Lower leg skin (tissue), 4 donors: ENCODE data around the gene SCTR. TPM values are rescaled to one million over a fixed set of nuclear protein-coding genes. Genes with fewer than 3 reads are reported as not detected.

ENCODE experiments used
- DNase-seq, 2 donors: peaks; one replicate each; pipeline ENCODE4 v3.0.0-alpha.2; 2019; ENCODE audit warnings: low spot score in 2 of 2
- H3K4me3 ChIP-seq: fragments of 200-600 bp; sonication (generic); 2 replicates; pipeline ENCODE4 v1.5.1; 2017; ENCODE audit warnings: mild to moderate bottlenecking, low read depth; ENCODE audit not compliant: poor library complexity, severe bottlenecking
- POLR2A ChIP-seq, 2 donors: fragments of 450-650 bp; IDR thresholded peaks; one replicate each; pipeline ENCODE4 v1.6.1; 2016 to 2017; ENCODE audit warnings: antibody characterized with exemption in 2 of 2, mild to moderate bottlenecking in 1 of 2, moderate library complexity in 1 of 2
- WGBS, 2 donors: methylation state at CpG; one replicate each; pipeline ENCODE4 v1.1.5; 2018; 5-methylcytosine and 5-hydroxymethylcytosine counted together
- intact Hi-C: fragments of 100-400 bp; cut with DNase I; formaldehyde crosslinking; loops from one replicate; pipeline ENCODE4 v1.15.0; 2023; ENCODE audit warnings: low total_unique reads
- total RNA-seq, 4 donors: library from RNA; depleted of rRNA; stranded (reverse); fragments of >200 nt; gene quantifications; one replicate each; pipeline ENCODE4 v1.1.0, GENCODE V29; 2016
- TF ChIP-seq, protein P1 (sequence below), 3 donors: fragments of 450-650 bp; IDR thresholded peaks; one replicate each; pipeline ENCODE4 v1.5.1; 2016; ENCODE audit warnings: antibody characterized with exemption in 3 of 3, mild to moderate bottlenecking in 3 of 3, moderate library complexity in 2 of 3

SCTR gene
- total RNA-seq, 4 donors from 2014 or later: not detected

DNA sequence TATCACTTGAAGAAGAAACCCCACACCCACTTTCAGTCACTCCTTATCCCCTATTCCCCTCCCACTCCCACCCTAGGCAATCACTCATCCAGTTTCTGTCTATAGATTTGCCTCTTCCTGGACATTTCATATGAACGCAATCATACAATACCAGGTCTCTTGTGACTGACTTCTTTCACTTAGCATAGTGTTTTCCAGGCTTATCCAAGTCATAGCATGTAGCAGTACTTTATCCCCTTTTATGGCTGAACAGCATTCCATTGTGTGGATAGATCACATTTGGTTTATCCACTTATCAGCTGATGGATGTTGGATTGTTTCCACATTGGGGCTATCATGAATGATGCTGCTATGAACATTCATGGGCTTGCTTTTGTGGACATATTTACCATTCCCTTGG, 26.6 kb upstream of the SCTR start:
- DNase-seq: no peak
- no peak overlapping the region for H3K4me3 ChIP-seq
- intact Hi-C loops: no loop called here
- no peak for TF ChIP-seq POLR2A (IDR thresholded peaks at IDR 0.05)
- TF ChIP-seq, protein P1, sequence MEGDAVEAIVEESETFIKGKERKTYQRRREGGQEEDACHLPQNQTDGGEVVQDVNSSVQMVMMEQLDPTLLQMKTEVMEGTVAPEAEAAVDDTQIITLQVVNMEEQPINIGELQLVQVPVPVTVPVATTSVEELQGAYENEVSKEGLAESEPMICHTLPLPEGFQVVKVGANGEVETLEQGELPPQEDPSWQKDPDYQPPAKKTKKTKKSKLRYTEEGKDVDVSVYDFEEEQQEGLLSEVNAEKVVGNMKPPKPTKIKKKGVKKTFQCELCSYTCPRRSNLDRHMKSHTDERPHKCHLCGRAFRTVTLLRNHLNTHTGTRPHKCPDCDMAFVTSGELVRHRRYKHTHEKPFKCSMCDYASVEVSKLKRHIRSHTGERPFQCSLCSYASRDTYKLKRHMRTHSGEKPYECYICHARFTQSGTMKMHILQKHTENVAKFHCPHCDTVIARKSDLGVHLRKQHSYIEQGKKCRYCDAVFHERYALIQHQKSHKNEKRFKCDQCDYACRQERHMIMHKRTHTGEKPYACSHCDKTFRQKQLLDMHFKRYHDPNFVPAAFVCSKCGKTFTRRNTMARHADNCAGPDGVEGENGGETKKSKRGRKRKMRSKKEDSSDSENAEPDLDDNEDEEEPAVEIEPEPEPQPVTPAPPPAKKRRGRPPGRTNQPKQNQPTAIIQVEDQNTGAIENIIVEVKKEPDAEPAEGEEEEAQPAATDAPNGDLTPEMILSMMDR (IDR thresholded peaks at IDR 0.05): no peak
- WGBS, 2 donors: 96 to 100% methylated on average over 1 of the region's 1 CpG

DNA sequence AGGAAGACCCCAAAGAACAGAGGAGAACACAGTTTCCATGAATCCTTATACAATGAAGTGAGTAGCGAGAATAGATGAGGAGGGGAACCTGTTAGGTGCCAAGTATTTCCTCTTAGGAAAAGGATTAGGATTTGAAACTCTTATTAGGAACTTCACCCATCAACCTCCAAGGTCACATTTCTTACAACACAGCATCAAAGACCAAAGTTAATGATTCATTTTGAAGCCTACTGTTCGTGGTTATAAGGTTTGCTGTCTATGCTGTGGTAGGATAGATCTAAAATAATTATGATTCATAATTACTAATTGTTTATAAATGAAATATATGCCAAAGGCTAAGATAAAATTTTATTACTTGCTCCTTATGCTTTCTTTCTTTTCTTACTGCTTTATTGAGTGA, 26.1 kb upstream of the SCTR start:
- intact Hi-C loops: no loop called here
- TF ChIP-seq, protein P1 (IDR thresholded peaks at IDR 0.05): no peak
- TF ChIP-seq POLR2A (IDR thresholded peaks at IDR 0.05): no peak
- H3K4me3 ChIP-seq: no peak overlapping the region
- WGBS, 2 donors: 72 to 73% methylated on average over 2 of the region's 2 CpGs
- DNase-seq: no peak

DNA sequence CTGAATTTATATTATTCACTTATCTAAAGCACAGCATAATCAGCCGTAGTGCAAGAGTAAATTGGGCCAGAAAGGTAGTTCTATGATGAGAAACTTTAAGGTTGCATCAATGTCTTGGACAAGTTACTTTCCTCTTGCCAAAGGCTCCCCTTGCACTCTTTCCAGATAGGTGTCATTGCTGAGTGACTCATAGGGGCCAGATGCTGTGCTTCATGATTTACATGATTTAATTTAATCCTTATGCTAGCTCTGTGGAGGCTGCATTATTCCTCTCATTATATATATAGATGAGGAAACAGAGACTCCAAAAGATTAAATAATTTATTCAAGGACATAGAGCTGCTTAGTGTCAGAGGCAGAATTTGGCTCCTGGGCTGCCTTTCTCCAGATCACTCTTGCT, 25.0 kb upstream of the SCTR start:
- no peak for DNase-seq
- no peak for TF ChIP-seq POLR2A (IDR thresholded peaks at IDR 0.05)
- TF ChIP-seq, protein P1 (IDR thresholded peaks at IDR 0.05): no peak
- intact Hi-C loops: no loop called here
- no peak overlapping the region for H3K4me3 ChIP-seq
- WGBS, 2 donors: 49 to 63% methylated on average over 1 of the region's 1 CpG

GRCh38 chr2:119548516-119549120, 24.3 kb upstream of the SCTR start:
- H3K4me3 ChIP-seq: no peak overlapping the region
- intact Hi-C loops: no loop called here
- DNase-seq: no peak
- WGBS, 2 donors: 60 to 67% methylated on average over 2 of the region's 2 CpGs
- no peak for TF ChIP-seq POLR2A (IDR thresholded peaks at IDR 0.05)
- TF ChIP-seq, protein P1 (IDR thresholded peaks at IDR 0.05): no peak

GRCh38 chr2:119546447-119546767, 22.1 kb upstream of the SCTR start:
- no peak for DNase-seq
- TF ChIP-seq, protein P1 (IDR thresholded peaks at IDR 0.05): no peak
- no peak for TF ChIP-seq POLR2A (IDR thresholded peaks at IDR 0.05)
- 82 to 91% methylated on average over 1 of the region's 1 CpG for WGBS, 2 donors

GRCh38 chr2:119545754-119546446, 21.6 kb upstream of the SCTR start:
- intact Hi-C loops: no loop called here
- DNase-seq: no peak
- TF ChIP-seq POLR2A (IDR thresholded peaks at IDR 0.05): no peak
- TF ChIP-seq, protein P1 (IDR thresholded peaks at IDR 0.05): no peak
- no peak overlapping the region for H3K4me3 ChIP-seq
- WGBS, 2 donors: 80 to 83% methylated on average over 6 of the region's 6 CpGs

More at GRCh38 chr2:119546447-119546767, 22.1 kb upstream of the SCTR start:
- intact Hi-C loops: no loop called here
- H3K4me3 ChIP-seq: no peak overlapping the region
